Measurements from ENCODE around the gene B4GALNT4. TPM values are rescaled to one million over a fixed set of nuclear protein-coding genes. Genes with fewer than 3 reads are reported as not detected.

The B4GALNT4 gene
- polyA plus RNA-seq, 6 donors from 2014 or later = not detected

GRCh38 chr11:428295-428694, 59.0 kb downstream of the B4GALNT4 start:
- Mint-ChIP-seq H3K4me1 (no peaks in the 10 kb centered on the region), H3K36me3 (peaks cover 5 to 14% of the 10 kb centered on the region in 2 donors), H3K4me3 (no peak overlapping the region), H3K9me3 (peaks cover 0 to 11% (median 4%) of the 10 kb centered on the region in 7 donors), H3K27ac (no peak overlapping the region), H3K27me3 (peaks cover 0 to 13% (median 0%) of the 10 kb centered on the region in 3 donors)
- ATAC-seq (ENCODE audit: low read depth in 2 of 2) (no peak), DNase-seq (no peak)

- peaks cover 0 to 11% (median 0%) of the 10 kb centered on the region in 3 donors for H3K27me3 Mint-ChIP-seq
- no peaks in the 10 kb centered on the region for H3K4me1 Mint-ChIP-seq
- H3K4me3 Mint-ChIP-seq = no peak overlapping the region
- DNase-seq (no peak), ATAC-seq (ENCODE audit: low read depth in 2 of 2) (no peak)
- H3K36me3 Mint-ChIP-seq = peaks cover 5 to 12% of the 10 kb centered on the region in 2 donors
- peaks cover 0 to 10% (median 3%) of the 10 kb centered on the region in 7 donors for H3K9me3 Mint-ChIP-seq
- no peak overlapping the region for H3K27ac Mint-ChIP-seq
Measured at GRCh38 chr11:429391-429790, 60.1 kb downstream of the B4GALNT4 start.

GRCh38 chr11:429931-430456, 60.7 kb downstream of the B4GALNT4 start:
- H3K27me3 Mint-ChIP-seq = peaks cover 0 to 5% (median 0%) of the 10 kb centered on the region in 3 donors
- H3K27ac Mint-ChIP-seq = no peak overlapping the region
- ATAC-seq (ENCODE audit: low read depth in 2 of 2) = no peak
- peaks cover 5% of the 10 kb centered on the region in 2 donors for H3K36me3 Mint-ChIP-seq
- no peak overlapping the region for H3K4me3 Mint-ChIP-seq
- DNase-seq = no peak
- H3K9me3 Mint-ChIP-seq = peaks cover 0 to 5% (median 1%) of the 10 kb centered on the region in 7 donors
- no peaks in the 10 kb centered on the region for H3K4me1 Mint-ChIP-seq

Other genes with a start within 250 kb of the B4GALNT4 start
- gene SCGB1C1, start 176.4 kb upstream of the B4GALNT4 start, polyA plus RNA-seq (ENCODE audit: low read depth in 6 of 6) = 1 to 10 TPM in 2 of 6 donors, not detected in 4; 1.9 to 2.1 TPM
- gene BET1L, start 162.1 kb upstream of the B4GALNT4 start, polyA plus RNA-seq (ENCODE audit: low read depth in 6 of 6) = 10 to 100 TPM; 23.4 to 72.3 (median 44.7) TPM
- 10 to 100 TPM; 66.8 to 83.6 (median 72.6) TPM for gene RIC8A, start 161.8 kb upstream of the B4GALNT4 start, polyA plus RNA-seq (ENCODE audit: low read depth in 6 of 6)
- 10 to 100 TPM in 3 of 6 donors, 1 to 10 TPM in 3; 1.4 to 14.2 (median 8.8) TPM for gene SIRT3, start 133.2 kb upstream of the B4GALNT4 start, polyA plus RNA-seq (ENCODE audit: low read depth in 6 of 6)
- 100 to 1,000 TPM; 193 to 258 (median 215) TPM for gene PSMD13, start 132.5 kb upstream of the B4GALNT4 start, polyA plus RNA-seq (ENCODE audit: low read depth in 6 of 6)
- 1 to 10 TPM; 1.4 to 3.3 (median 2.2) TPM for gene NLRP6, start 91.1 kb upstream of the B4GALNT4 start, polyA plus RNA-seq (ENCODE audit: low read depth in 6 of 6)
- gene PGGHG, start 80.4 kb upstream of the B4GALNT4 start, polyA plus RNA-seq (ENCODE audit: low read depth in 6 of 6) = 1 to 10 TPM; 3.4 to 8.3 (median 4.3) TPM
- gene IFITM5, start 70.0 kb upstream of the B4GALNT4 start, polyA plus RNA-seq (ENCODE audit: low read depth in 6 of 6) = not detected
- gene IFITM2, start 61.7 kb upstream of the B4GALNT4 start, polyA plus RNA-seq (ENCODE audit: low read depth in 6 of 6) = 1,000 to 10,000 TPM in 4 of 6 donors, 100 to 1,000 TPM in 2; 915 to 1,467 (median 1,288) TPM
- 100 to 1,000 TPM; 152 to 299 (median 164) TPM for gene IFITM1, start 55.5 kb upstream of the B4GALNT4 start, polyA plus RNA-seq (ENCODE audit: low read depth in 6 of 6)
- gene IFITM3, start 48.6 kb upstream of the B4GALNT4 start, polyA plus RNA-seq (ENCODE audit: low read depth in 6 of 6) = 100 to 1,000 TPM in 1 of 6 donors, 10 to 100 TPM in 3, 1 to 10 TPM in 1, under 1 TPM in 1; 0.71 to 178 (median 64.1) TPM
- under 1 TPM in 2 of 6 donors, not detected in 4; 0.09 to 0.13 TPM for gene PKP3, start 24.7 kb downstream of the B4GALNT4 start, polyA plus RNA-seq (ENCODE audit: low read depth in 6 of 6)
- 10 to 100 TPM; 30.4 to 72.0 (median 53.5) TPM for gene SIGIRR, start 45.5 kb downstream of the B4GALNT4 start, polyA plus RNA-seq (ENCODE audit: low read depth in 6 of 6)
- 1 to 10 TPM in 5 of 6 donors, not detected in 1; 1.9 to 4.5 (median 3.4) TPM for gene ANO9, start 72.5 kb downstream of the B4GALNT4 start, polyA plus RNA-seq (ENCODE audit: low read depth in 6 of 6)
- 10 to 100 TPM in 4 of 6 donors, 1 to 10 TPM in 2; 5.5 to 12.3 (median 10.3) TPM for gene PTDSS2, start 80.8 kb downstream of the B4GALNT4 start, polyA plus RNA-seq (ENCODE audit: low read depth in 6 of 6)
- 100 to 1,000 TPM in 4 of 6 donors, 10 to 100 TPM in 2; 73.2 to 132 (median 114) TPM for gene RNH1, start 137.7 kb downstream of the B4GALNT4 start, polyA plus RNA-seq (ENCODE audit: low read depth in 6 of 6)
- 10 to 100 TPM; 11.2 to 25.1 (median 13.8) TPM for gene HRAS, start 166.1 kb downstream of the B4GALNT4 start, polyA plus RNA-seq (ENCODE audit: low read depth in 6 of 6)
- 1 to 10 TPM in 2 of 6 donors, under 1 TPM in 3, not detected in 1; 0.66 to 1.6 (median 0.92) TPM for gene LRRC56, start 168.0 kb downstream of the B4GALNT4 start, polyA plus RNA-seq (ENCODE audit: low read depth in 6 of 6)
- gene LMNTD2, start 191.2 kb downstream of the B4GALNT4 start, polyA plus RNA-seq (ENCODE audit: low read depth in 6 of 6) = 1 to 10 TPM; 2.1 to 4.8 (median 2.9) TPM
- 10 to 100 TPM; 17.3 to 31.5 (median 23.5) TPM for gene RASSF7, start 191.5 kb downstream of the B4GALNT4 start, polyA plus RNA-seq (ENCODE audit: low read depth in 6 of 6)
- gene PHRF1, start 207.0 kb downstream of the B4GALNT4 start, polyA plus RNA-seq (ENCODE audit: low read depth in 6 of 6) = 10 to 100 TPM in 1 of 6 donors, 1 to 10 TPM in 5; 2.3 to 16.4 (median 5.2) TPM
- 10 to 100 TPM; 28.5 to 89.8 (median 50.2) TPM for gene IRF7, start 246.5 kb downstream of the B4GALNT4 start, polyA plus RNA-seq (ENCODE audit: low read depth in 6 of 6)

Measured in naive B cell (primary cell).